Measurements from ENCODE around the gene GALNT9. TPM values are rescaled to one million over a fixed set of nuclear protein-coding genes. Genes with fewer than 3 reads are reported as not detected.
A peak's percentile ranks its signal among the peaks of the same experiment; 100 is the strongest.

The GALNT9 gene
- total and polyA plus RNA-seq, 12 donors, result 0.01 to 0.19 TPM; not detected in 10

- DNase-seq, result no peak
- no peak for ATAC-seq
- 90 to 93% methylated on average over 21 of the region's 21 CpGs for WGBS, 2 donors
These were observed 147.1 kb downstream of the GALNT9 start for GRCh38 chr12:132182206-132182710.

GRCh38 chr12:132181570-132182200, 147.7 kb downstream of the GALNT9 start:
- TF ChIP-seq, protein P1, sequence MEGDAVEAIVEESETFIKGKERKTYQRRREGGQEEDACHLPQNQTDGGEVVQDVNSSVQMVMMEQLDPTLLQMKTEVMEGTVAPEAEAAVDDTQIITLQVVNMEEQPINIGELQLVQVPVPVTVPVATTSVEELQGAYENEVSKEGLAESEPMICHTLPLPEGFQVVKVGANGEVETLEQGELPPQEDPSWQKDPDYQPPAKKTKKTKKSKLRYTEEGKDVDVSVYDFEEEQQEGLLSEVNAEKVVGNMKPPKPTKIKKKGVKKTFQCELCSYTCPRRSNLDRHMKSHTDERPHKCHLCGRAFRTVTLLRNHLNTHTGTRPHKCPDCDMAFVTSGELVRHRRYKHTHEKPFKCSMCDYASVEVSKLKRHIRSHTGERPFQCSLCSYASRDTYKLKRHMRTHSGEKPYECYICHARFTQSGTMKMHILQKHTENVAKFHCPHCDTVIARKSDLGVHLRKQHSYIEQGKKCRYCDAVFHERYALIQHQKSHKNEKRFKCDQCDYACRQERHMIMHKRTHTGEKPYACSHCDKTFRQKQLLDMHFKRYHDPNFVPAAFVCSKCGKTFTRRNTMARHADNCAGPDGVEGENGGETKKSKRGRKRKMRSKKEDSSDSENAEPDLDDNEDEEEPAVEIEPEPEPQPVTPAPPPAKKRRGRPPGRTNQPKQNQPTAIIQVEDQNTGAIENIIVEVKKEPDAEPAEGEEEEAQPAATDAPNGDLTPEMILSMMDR (IDR thresholded peaks at IDR 0.05), result no peak
- intact Hi-C loops (cut with DNase I), result no loop called here
- Histone ChIP-seq H3K9me3 (peaks cover 0 to 29% (median 0%) of the 10 kb centered on the region in 11 donors), H3K4me3 (no peak overlapping the region), H3K36me3 (no peaks in the 10 kb centered on the region), H3K27ac (no peak overlapping the region), H3K27me3 (peaks cover 0 to 52% (median 27%) of the 10 kb centered on the region in 7 donors), H3K4me1 (peaks cover 0 to 12% (median 0%) of the 10 kb centered on the region in 9 donors)
- 87% methylated on average over 32 to 33 of the region's 33 CpGs for WGBS, 2 donors
- DNase-seq (peak in 1 of 2 donors; percentile 6), ATAC-seq (peak in 1 of 8 donors; percentile 40)

More at GRCh38 chr12:132182206-132182710, 147.1 kb downstream of the GALNT9 start:
- H3K27me3 ChIP-seq, result peaks cover 0 to 51% (median 21%) of the 10 kb centered on the region in 7 donors
- intact Hi-C loops (cut with DNase I), result no loop called here
- H3K36me3 ChIP-seq, result no peaks in the 10 kb centered on the region
- peaks cover 0 to 15% (median 0%) of the 10 kb centered on the region in 9 donors for H3K4me1 ChIP-seq
- no peak overlapping the region for H3K4me3 ChIP-seq
- no peak overlapping the region for H3K27ac ChIP-seq
- TF ChIP-seq, protein P1 (IDR thresholded peaks at IDR 0.05), result no peak
- H3K9me3 ChIP-seq, result peaks cover 0 to 33% (median 0%) of the 10 kb centered on the region in 11 donors

DNA sequence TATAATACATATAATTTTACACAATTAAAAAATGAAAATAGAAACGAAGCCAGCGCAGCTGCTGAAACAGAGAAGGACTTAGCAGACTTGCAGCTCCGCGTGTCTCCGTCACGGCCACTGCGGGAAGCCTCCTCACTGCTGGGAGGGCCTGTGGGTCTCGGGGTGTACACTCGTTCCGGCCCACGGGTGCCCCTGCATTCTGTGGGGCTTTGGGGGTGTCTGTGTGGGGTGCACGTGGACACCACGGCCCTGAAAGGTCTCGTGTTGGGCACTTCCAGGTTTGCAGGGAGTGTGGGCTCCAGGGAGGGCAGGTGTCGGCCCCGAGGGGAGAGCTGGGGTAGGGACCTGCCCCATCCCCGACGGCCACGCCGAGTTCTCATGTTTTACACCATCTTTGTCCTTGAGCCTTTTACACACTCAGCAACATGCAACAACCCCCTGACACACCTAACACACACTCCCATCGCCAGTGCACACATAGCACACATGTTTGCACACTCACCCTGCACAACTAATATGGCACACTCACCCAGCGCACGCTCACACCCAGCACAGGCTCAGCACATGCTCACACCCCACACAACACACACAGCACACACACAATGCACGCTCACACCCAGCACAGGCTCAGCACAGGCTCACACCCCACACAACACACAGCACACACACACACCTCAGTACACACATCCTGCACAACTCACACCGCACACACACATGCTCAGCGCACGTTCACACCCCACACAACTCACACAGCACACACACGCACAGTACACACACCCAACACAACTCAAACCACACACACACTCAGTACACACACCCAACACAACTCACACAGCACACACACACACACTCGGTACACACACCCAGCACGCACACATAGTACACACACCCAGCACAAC, 148.5 kb downstream of the GALNT9 start:
- peaks cover 0 to 50% (median 35%) of the 10 kb centered on the region in 7 donors for H3K27me3 ChIP-seq
- H3K9me3 ChIP-seq, result peaks cover 0 to 21% (median 0%) of the 10 kb centered on the region in 11 donors
- peaks cover 0 to 4% (median 0%) of the 10 kb centered on the region in 9 donors for H3K4me1 ChIP-seq
- intact Hi-C loops (cut with DNase I), result no loop called here
- TF ChIP-seq, protein P1 (IDR thresholded peaks at IDR 0.05), result no peak
- H3K4me3 ChIP-seq, result no peak overlapping the region
- DNase-seq, result no peak
- no peaks in the 10 kb centered on the region for H3K36me3 ChIP-seq
- H3K27ac ChIP-seq, result no peak overlapping the region
- ATAC-seq, result peak in 1 of 8 donors; percentile 16
- 83 to 89% methylated on average over 30 of the region's 30 CpGs for WGBS, 2 donors

Measured in heart right ventricle (tissue), 16 donors.